CD4-positive, alpha-beta T cell treated with Interleukin-10 for 1 hour (primary cell): Measurements from ENCODE around the gene SAXO2.
"Not testable (repeated sequence)": the region's sequence is repeated elsewhere in the genome, so short reads cannot be mapped to it uniquely, and the experiment has no call there.

ENCODE experiments used
- DNase-seq: peaks from one replicate; pipeline ENCODE4 v3.0.0-alpha.2; 2020

Gene SAXO2

DNA sequence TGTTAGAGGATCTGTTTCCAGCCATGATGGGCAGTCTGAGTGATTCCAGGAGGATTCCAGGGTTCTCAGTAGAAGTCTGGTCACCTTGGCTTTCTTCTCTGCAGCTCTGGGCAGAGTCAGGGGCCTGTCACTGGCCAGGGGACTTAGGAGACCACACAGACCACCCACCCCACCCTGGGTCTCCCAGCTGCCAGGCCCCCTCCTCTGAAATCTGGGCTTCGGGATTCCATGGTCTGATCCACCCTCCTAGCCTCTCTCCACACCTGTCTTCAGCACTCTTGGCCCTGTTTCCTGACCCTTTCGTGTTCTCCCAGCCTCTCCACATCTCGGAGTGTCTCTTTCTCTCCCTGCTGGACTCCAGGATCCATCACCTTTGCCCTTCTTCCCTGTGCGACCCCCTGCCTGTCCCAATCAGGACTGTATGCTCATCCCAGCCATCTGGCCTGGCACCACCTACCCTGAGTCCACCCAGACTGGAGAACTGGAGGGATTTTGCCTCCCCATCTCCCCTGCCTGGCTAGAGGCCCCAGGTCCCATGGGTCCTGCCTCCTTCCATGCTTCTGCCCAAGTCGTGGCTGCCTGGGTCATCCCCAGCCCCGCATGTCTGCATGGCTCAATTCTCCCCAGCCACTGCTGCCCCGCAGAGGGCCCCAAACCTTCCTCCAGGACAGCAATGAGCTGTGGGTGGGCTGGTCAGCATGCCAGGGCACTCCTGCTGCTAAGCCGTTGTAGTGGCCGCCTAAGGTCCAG lies 52.3 kb downstream of the SAXO2 start:
- no peak for DNase-seq

DNA sequence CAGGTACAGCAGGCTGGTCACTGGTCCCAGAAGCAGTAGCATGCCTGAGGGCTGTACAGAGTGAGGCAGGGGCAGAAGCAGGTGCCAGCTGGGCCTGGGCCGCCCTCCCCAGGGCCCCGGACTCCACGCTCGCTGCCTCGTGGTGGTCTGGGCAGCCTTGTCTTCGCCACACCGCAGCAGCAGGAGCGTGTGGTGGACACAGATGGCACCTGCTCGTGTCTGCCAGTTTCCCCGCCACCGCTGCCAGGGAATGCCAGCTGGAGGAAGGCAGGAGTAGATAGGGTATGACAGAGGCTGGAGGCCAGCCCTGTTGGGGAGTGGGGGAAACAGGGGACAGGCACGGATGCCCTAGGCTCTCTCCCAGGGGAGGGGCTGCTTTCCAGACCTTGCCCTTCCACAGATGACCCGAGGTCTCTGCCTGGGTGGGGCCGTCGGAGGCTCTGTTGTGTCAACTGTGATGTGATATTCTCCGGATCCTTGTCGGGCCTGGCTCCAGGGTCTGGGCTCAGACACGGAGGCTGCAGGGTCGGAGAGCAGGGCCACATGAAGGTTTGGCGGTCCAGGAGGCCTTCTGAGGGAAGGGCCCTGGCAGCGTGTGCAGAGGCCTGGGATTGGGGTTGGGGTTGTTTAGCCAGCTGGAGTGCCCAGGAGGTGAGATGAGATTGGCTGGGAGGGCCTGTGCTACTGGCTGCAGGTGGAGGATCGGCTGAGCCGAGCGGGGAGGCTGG lies 53.1 kb downstream of the SAXO2 start:
- DNase-seq: no peak

DNA sequence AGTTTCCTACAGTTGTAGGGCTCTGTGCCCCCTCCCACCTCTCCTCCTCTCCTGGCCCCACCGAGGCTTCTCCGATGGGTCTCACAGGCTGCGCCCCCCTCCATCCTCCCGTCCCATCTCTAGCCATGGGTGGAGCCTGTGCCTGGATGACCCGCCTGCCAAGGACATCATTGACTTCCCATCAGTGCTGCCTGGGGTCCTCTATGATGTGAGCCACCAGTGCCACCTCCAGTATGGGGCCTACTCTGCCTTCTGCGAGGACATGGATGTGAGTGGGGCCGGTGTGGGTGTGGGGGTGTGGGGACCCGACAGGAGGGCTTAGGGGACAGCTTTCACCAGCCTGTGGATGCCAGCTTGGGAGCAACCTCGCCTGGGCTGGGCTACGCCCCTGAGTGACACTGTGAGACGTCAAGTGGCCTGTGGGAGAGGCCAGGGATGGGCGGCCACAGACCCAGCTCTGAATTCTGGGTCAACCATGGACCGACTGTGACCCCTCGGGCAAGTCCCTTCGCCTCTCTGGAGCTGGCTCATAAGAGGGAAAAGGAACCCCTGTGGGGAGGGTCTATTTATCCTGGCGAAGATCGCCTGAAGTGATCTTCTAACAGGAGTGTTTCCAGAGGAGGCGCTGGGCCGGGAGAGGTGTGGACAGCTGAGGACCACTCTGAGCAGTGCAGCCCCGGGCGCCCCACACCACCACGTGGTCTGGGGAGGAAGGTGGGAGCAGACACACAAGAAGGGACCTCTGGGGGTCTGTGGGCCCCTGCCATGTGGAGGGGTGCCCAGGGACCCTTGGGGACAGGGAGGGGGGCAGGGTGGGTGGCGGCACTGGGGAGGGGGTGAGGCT lies 53.9 kb downstream of the SAXO2 start:
- not testable (repeated sequence) for DNase-seq

DNA sequence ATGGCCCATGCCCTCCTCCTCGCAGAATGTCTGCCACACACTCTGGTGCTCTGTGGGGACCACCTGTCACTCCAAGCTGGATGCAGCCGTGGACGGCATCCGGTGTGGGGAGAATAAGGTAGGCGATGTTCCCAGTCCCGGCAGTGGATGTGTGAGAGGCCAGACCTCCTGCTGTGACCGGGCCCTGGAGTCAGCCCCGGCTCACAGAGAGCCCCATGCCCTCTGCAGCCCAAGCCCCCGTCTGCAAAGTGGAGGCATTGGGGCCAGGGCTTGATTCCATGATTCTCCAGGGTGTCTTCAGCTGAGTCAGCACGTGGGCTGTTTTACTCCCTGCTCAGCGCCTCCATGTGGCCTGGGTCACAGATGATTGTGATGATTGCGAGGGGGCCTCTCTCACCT lies 54.5 kb downstream of the SAXO2 start:
- no peak for DNase-seq

DNA sequence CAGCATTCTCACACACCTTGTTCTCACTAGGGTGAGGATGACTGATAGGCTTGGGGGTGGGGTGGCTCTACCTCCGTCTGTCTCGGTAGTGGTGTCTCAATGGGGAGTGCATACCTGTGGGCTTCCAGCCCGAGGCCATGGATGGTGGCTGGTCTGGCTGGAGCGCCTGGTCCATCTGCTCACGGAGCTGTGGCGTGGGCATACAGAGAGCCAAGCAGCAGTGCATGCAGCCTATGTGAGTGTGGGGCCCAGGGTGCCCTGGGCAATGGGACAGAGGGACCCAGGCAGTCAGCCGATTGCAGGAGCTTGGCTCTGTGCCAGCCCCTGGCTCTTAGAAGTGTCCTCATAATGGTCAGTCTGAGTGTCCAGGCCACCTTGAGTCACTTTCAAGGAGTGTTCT lies 54.9 kb downstream of the SAXO2 start:
- not testable (repeated sequence) for DNase-seq

DNA sequence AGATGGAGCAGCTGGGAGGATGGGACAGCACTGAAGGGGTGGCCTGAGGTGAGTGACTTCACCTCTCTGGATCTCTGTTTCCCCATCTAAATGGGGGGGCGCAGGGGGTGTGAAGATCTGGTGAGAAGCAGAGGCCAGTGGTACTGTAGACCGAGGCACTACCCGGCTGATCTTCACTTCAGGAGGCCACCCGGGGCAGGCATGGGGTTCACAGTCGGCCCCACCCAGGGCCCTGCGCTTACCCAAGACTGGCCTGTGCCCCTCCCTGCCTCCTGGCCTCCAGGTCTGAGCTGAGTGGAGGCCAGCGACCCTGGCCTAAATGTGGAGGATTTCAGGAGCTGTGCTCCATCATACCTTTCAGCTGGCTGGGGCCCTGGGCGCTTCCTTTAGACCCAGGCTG lies 55.7 kb downstream of the SAXO2 start:
- DNase-seq: not testable (repeated sequence)

DNA sequence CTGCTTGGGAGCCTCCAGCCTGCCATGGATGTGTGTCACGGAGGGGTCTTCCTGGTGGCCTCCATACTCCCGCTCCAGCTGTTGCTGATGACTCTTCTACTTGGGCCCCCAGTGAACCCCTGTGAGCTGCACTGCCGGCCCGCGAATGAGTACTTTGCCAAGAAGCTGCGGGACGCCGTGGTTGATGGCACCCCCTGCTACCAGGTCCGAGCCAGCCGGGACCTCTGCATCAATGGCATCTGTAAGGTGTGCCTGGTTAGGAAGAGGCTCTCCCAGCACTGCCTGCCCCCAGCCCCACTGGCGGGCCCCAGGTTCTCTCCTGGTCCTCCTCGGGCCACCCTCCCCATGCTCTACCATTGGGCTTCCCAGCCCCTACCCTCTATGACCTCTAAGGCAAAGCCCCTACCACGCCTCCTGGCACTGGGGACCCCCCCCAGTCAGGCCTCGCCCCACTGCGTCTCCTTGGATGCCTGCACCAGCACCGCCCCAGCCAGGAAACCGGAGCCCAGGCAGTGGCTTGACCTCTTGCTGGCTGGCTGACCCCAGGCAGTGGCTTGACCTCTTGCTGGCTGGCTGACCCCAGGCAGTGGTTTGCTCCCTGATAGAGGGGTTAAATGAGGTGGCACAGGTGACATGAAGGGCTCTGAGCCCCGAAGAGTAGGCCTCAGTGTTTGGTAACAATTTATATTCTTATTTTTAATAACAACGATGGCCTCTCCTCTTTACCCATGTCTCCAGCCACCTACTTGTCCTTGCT lies 57.1 kb downstream of the SAXO2 start:
- DNase-seq: not testable (repeated sequence)

DNA sequence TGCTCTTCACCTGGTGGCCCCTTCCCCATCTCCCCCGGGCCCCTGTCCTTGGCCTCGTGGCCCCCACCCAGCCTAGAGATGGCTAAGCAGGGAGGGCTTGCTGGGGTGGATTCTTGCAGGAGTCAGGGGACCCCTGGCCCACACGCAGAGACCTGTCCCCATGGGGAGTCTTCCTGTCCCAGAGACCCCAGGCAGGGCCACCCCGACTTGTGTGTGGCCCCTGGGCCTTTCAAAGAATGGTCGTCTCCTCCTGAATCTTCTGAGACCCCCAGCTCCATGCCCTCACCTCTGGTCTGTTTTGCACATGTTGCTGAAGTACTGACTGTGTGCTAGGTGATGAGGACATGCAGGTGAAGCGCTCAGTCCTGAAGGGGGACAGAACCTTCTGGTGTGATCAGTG lies 58.2 kb downstream of the SAXO2 start:
- DNase-seq: not testable (repeated sequence)

DNA sequence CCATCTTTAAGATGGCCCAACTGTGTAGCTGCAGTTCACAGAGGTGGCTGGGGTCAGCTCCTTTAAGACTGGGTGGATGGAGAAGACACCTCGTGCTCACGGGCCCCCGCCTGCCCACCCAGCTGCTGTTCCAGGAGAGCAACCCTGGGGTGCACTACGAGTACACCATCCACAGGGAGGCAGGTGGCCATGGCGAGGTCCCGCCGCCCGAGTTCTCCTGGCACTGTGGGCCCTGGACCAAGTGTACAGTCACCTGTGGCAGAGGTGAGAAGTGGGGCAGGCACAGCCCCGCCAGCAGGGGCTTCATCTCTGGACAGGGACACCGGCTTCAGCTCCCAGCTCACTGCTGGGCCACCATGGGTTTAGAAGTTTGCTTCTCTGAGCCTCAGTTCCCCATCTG lies 59.9 kb downstream of the SAXO2 start:
- not testable (repeated sequence) for DNase-seq

DNA sequence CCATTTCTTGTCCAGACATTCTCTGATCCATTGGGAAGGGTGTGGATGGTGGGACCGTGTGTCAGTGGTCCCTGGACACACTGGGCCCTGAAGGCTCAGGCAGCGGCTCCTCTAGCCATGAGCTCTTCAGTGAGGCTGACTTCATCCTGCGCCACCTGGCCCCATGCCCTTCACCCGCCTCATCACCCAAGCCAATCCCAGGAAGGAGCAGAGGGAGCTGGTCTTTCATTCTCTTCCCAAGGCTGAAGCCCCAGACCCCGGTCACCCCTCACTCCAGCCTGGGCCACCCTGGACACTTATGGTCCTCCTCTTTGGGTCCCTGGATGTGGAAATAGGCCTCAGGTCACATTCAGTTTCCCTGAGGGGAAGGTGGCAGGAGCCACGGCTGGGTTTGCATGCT lies 62.2 kb downstream of the SAXO2 start:
- DNase-seq: not testable (repeated sequence)

DNA sequence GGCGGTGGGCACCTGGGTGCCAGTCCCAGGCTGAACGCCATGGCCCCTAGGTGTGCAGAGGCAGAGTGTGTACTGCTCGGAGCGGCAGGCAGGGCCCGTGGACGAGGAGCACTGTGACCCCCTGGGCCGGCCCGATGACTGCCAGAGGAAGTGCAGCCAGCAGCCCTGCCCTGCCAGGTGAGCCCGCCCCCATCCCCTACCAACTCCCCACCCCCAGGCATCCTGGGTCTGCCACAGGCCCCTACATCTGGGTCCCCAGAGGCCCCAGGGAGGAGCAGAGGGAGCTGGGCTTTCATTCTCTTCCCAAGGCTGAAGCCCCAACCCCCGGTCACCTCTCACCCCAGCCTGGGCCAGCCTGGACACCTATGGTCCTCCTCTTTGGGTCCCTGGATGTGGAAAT lies 63.0 kb downstream of the SAXO2 start:
- DNase-seq: not testable (repeated sequence)

DNA sequence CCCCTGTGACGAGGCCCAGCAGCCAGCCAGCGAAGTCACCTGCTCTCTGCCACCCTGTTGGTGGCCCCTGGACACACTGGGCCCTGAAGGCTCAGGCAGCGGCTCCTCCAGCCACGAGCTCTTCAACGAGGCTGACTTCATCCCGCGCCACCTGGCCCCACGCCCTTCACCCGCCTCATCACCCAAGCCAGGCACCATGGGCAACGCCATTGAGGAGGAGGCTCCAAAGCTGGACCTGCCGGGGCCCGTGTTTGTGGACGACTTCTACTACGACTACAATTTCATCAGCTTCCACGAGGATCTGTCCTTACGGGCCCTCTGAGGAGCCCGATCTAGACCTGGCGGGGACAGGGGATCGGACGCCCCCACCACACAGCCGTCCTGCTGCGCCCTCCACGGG lies 64.3 kb downstream of the SAXO2 start:
- DNase-seq: not testable (repeated sequence)

DNA sequence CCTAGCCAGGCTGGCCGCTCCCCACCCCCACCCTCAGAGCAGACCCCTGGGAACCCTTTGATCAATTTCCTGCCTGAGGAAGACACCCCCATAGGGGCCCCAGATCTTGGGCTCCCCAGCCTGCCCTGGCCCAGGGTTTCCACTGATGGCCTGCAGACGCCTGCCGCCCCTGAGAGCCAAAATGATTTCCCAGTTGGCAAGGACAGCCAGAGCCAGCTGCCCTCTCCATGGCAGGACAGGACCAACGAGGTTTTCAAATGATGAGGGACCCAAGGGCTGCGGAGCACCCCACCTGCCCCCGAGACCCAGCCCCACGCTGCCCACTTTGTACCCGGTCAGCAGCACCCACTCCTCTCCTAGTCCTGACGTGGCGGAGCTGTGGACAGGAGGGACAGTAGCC lies 64.8 kb downstream of the SAXO2 start:
- DNase-seq: not testable (repeated sequence)

DNA sequence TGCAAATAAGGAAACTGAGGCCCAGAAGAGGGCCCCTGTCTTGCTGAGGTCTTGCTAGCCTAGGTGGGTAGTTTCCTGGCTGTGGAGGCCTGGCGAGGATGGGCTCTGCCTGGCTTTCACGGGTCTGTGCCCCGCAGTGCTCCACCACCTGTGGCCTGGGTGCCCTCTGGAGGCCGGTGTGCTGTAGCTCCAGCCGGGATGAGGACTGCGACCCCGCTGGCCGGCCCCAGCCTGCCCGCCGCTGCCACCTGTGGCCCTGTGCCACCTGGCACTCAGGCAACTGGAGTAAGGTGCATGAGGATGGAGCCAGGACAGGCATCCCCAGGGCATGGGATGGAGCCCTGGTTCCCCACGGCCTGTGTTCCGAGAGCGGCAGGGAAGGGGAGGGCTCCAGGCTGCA lies 66.4 kb downstream of the SAXO2 start:
- not testable (repeated sequence) for DNase-seq

DNA sequence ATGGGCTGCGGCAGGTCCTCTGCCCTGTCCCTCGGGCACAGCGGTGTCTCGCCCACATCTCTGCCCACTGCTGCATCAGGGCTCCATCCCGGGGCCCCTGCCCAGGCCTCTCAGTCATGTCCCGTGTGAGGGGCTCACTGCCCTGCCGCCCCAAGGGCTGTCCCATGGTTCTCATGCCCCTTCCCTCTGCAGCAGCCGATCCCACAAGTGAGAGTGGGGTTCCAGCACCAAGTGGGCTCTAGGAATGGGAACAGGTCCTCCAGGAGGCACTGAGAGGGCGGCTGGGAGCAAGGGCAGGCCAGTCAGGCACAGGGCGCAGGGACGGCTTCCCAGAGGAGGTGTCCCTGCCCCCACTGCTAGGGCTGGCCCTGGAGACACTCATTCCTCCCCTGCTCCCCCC lies 68.3 kb downstream of the SAXO2 start:
- DNase-seq: not testable (repeated sequence)

DNA sequence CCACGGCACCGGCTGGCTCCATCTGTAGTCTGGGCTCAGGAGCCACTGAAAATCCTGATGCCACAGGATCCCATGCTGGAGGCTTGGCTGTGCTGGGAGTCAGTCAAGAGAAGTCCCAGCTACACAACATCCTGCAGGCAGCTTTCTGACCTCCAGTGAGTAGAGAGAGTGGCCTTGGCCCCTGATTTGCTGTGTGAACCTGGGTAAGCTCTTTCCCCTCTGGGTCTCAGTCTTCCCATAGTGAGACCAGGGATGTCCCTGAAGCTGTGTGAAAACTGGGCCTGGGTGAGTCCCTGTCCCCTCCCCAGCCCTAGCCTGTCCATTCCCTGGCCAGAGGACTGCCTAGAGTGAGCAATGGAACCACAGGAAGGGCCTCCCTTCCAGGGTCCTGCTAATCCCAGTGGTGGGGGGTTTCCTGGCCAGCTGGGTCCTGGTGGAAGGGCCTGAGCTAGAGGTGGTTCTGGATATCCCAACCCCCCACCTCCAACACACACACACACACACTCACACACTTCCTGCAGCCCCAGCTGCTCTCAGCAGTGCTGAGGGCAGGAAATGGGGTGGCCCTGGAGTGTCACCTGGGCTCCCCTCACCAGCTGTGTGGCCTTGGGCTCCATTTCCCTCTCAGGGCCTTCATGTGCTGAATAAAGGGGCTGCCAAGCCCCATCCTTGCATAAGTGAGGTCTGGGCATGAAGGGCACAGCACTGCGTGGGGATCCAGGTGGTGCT lies 69.1 kb downstream of the SAXO2 start:
- peak; percentile 19 for DNase-seq

DNA sequence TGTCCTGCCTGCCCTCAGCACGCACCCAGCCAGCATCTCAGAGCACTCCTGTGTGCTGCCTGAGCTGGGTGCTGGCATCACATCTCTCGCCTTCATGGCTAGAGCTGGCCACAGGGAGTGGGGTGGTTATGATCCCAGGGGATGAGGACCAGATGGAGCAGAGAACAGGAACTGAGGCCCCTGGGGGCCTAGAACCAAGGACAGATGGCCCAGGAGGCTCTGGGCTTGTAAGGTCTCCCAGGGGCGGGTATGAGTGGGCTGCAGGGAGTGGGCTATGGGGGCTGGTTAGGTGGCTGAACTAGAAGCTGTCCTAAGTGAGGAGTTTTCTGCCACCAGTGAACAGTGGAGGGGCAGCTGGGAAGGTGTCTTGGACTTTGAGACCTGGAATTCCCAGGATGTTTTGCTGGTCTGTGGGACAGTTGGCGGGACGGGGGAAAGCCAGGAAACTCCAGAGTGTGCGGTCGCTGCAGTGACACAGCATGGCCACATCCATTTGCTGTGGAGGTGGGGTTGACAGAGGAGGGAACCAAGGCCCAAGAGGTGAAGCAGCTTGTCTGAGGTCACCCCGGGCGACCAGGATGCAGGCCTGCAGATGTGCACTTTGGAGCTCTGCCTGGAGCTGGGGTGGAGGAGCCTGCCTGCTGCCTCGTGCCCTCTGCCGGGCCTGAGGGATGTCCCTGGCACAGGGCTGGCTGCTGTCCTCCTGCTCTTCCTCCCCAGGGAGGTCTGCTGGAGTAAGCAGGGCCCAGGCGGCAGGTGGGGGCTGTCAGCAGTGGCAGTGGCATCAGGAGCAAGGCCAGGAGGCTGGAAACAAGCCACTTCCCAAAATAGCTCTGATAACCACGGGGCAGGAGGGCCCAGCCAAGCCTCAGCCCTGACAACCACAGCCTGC lies 70.3 kb downstream of the SAXO2 start:
- not testable (repeated sequence) for DNase-seq

DNA sequence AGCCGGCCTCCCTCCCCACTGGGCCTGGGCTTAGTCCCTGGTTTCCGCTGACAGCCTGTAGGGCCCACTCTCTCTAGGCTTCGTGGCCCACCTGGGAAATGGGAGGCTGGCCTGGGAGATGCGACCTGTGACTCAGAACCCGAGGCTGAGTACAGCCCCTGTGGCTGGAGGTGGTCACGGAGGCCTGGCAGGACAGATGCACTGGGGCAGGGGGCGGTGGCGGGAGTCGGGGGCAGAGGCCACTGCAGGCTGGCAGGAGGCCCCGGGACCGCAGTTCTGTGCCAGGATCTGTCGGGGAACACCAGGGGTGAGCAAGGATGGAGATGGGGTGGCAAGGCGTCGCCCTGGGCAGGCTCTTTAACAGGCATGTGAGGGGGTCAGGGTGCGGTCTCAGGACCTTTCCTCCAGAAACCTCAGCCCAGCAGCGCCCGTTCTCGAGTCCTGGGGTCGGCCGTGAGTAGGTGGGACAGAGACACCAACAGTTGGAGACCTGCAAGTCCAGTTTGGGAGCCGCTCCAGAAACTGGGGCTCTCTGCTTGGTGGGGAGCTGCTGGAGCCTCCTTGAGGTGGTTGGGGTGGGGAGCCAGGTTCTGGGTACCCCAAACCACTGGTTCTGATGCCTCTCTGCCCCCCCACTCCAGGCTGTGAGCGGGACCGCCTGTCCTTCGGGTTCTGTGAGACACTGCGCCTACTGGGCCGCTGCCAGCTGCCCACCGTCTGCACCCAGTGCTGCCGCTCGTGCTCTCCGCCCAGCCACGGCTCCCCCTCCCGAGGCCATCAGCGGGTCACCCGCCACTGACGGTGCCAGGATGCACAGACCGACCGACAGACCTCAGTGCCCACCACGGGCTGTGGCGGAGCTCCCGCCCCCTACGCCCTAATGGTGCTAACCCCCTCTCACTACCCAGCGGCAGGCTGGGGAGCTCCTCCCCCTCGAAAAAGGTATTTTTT lies 71.3 kb downstream of the SAXO2 start:
- not testable (repeated sequence) for DNase-seq
